ENCODE results near the gene PRKG1.
"Not testable (repeated sequence)": the region's sequence is repeated elsewhere in the genome, so short reads cannot be mapped to it uniquely, and the experiment has no call there.

PRKG1 gene

DNA sequence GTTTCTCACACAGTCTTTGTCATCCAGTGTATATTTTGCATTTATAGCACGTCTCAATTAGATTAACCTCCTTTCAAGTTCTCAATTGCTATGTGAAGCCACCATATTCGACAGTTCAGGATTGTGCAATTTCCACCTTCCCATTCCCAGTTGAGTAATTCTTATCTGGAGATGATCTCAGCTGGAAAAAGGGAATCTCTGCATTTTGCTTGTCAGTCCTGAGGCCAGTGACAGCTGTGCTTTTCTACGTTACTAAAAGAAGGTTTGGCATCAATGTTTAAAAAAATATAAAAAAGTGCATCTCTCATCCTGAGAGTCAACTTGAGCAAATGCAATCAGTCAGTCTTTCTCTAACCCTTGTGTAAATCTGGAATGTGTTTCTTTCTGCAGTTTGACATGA, 247.7 kb downstream of the PRKG1 start:
- no peak for DNase-seq (ENCODE audit: low spot score)

DNA sequence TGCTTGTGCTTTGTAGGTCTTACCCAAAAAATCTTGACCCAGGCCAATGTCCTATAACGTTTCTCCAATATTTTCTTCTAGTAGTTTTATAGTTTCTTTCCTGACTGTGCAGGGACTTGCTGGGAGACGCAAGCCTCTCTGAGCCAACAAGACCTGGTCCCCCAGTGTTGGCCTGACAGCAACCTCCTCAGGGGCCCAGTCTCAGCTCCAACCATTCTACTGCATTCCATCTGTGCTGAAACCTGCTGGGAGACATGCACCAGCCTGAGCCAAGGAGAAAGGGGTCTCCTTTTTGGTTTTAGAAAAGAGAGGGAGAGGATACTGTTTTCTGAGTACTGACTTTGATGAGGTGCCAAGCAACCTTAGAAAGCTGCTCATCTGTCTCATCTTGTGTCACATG, 251.4 kb downstream of the PRKG1 start:
- DNase-seq (ENCODE audit: low spot score) = no peak

DNA sequence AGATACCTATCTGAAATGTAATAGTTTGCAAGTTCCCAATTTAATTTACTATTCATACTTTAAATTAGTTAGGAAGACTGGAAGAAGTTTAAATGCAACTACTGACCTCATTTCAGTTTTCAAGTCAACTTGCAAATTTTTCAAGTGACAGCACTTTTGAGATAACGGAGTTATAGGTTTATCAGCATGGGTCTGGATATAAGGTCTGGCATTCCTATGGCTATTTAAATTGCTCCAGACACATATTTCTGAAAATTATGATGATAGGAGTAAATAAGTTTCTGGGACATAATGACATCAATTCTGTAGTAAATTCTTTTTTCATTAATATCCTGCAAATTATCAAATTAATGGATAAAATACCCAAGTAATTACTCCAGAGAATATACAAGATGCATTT, 251.9 kb downstream of the PRKG1 start:
- no peak for DNase-seq (ENCODE audit: low spot score)

DNA sequence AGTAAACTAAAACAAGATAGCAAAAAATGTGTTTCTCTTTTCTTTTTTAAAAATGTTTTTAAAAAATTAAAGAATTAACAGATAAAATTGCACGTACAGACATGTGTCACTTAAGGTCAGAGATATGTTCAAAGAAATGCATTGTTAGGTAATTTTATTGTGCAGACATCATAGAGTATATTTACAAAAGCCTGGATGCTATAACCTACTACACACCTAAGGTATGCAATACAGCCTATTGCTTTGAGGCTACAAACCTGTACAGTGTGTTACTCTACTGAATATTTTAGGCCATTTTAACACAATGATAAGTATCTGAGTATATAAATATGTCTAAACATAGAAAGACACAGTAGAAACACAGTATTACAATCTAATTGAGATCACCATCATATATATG, 253.1 kb downstream of the PRKG1 start:
- no peak for DNase-seq (ENCODE audit: low spot score)

DNA sequence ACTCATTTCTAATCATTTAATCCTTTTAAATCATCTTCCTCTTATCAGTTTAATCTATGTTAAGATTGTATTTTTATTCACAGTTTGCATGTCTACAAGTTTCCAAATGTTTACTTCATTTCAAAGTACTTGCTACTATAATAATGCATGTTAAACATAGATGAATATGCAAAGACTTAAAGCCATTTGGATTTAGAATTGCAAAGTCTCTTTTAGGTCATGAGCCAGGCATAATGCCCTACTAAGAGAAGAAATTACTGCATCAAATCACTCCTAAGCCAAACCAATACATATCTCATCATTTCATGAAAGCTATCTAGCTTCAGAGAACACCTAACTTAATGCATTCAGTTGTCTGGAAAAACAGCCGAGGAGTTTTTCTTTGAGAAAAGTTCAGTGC, 266.1 kb downstream of the PRKG1 start:
- DNase-seq (ENCODE audit: low spot score) = no peak

DNA sequence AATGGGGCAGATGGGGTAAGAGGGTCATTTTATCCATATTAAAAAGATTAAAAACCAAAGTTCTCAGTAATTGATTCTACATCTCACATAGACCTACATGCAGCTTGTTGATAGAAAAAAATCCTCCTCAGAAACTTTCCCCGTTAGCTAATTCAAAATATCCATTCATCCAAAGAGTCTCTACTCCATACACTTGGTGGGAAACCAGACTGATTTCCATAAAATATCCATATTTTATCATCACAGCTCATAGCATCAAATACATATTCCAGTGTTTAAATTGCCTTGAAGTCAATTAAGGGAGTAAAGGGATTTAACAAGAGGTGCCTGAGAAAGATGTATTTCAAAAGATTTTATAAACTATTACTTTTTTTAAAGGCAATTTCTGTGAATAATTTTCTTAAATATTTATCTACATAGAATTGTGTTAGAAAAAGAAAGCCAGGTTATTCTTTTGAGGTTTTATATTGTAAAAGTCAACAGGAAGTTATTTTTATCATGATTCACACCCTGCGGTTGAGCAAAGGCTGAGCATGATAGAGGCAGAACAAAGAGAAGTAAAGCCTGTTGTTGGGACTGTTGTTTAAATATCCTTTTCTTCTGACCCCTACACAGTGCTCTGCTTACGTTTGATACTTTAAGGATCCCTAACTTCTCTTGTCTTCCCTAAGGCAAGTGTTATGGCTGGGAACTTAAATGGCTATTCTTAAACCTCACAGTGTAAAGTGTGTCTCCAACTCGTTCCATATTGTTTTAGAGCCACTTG, 266.7 kb downstream of the PRKG1 start:
- DNase-seq (ENCODE audit: low spot score) = no peak

DNA sequence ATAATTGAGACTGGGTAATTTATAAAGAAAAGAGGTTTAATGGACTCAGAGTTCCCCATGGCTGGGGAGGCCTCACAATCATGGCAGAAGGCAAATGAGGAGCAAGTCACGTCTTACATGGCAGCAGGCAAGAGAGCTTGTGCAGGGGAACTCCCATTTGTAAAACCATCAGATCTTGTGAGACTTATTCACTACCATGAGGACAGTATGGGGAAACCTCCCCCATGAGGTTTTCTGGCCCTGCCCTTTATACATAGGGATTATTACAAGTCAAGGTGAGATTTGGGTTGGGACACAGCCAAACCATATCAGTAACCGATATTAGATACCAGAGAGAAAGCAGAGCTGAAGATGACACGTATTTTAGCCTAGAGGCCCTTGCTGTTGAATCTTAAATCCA, 267.5 kb downstream of the PRKG1 start:
- DNase-seq (ENCODE audit: low spot score) = not testable (repeated sequence)

DNA sequence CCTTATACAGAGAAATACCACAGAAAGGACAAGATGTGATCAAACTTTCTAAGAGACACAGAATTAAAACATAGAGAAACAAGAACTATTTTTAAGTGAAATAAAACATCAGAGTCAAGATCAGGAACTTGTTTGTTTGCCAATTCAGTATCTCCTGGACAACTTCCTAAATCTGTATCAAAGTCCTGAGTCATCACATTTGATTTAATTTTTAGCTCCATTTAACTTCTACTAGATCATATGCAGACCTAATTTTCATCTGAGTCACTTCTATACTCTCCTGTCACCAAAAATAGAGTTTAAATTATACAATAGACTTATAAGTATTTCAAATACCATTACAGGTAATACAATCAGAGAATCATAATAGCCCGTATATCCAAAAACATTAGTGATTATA, 268.1 kb downstream of the PRKG1 start:
- DNase-seq (ENCODE audit: low spot score) = no peak

DNA sequence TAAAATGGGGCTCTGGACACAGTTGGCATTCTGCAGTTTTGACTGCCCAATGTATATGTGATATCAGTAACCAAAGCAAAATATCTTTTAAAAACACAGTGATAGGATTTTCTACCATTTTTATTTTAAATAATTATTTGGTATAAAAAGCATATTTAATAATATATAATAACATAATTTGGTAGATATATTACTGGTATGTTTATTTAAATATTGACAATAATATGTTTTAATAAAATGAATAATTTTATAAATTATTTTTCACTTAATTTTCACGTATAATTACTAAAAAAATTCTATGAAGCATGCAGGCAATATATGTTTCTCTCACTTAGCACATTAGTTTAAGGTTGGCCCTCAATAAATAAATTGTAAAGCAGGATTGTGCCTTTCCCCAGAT, 269.1 kb downstream of the PRKG1 start:
- DNase-seq (ENCODE audit: low spot score) = no peak

DNA sequence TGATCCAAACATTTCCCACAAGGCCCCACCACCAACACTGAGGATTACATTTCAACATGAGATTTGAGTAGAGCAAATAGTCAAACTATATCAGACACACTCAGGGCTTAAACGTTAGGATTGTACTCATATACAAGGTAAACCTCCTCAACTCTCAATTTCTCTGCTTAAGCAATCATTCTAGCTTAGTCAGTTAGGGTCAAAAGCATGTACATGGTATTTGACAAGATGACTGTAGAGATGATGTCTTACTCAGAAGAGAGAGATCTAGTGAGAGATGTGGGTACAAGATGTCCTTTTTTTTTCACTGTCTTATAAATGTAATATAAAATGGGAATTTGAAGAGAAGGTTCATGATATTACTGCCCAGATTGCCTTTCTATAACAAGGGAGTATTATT, 270.1 kb downstream of the PRKG1 start:
- DNase-seq (ENCODE audit: low spot score) = no peak

DNA sequence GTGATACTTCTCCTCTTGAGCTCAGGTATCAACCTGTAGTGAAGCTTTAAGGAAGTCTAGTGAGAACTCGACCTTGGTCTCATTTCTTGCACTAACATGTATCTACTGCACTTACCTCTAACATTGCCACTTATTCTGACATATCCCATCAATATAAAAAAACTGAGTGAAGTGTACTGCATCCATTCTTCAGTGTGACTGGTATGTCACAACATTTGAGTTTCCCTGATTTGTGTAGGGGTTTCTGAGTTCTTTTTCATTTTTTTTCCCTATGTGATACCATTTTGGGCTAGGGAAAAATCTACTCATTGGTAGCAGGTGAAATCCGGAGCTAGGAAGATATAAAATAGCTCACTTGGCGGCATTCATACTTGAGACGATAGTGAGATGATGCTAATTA, 274.3 kb downstream of the PRKG1 start:
- DNase-seq (ENCODE audit: low spot score) = no peak

DNA sequence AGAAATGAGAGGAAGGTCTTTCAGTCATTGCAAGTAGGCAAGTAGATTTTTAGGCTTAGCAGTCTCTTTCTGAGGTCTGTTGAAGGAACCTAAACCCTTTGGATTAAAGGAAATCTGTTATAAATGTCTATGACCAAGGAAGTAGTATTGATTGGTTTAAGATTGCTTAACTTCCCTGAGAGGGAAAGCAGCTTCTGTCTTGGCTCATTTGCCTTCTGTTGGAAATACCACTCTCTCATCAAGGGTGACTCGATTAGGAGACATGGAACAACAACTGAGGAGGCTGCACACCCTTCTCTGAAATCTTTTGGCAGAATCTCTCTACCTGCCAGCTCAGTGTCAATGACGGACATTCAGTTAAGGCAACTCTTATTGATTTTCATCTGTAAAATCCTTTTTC, 282.9 kb downstream of the PRKG1 start:
- DNase-seq (ENCODE audit: low spot score) = no peak

DNA sequence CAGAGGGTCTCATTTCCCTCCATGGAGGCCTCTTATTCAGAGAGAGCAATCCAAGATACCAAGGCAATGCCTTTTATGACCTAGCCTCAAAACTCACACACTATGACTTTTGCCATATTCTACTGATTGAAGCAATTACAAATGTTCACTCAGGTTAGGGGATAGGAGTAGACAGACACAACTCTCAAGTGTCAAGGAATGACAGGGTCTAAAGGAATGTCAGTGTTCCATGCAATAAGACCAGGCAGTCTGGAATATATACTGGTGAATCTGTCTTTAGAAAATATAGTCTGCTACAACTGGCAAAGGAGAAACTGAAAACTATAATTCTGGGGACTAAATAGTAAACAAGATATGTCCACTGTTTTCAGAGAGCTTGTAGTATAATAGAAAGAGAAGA, 283.9 kb downstream of the PRKG1 start:
- no peak for DNase-seq (ENCODE audit: low spot score)

DNA sequence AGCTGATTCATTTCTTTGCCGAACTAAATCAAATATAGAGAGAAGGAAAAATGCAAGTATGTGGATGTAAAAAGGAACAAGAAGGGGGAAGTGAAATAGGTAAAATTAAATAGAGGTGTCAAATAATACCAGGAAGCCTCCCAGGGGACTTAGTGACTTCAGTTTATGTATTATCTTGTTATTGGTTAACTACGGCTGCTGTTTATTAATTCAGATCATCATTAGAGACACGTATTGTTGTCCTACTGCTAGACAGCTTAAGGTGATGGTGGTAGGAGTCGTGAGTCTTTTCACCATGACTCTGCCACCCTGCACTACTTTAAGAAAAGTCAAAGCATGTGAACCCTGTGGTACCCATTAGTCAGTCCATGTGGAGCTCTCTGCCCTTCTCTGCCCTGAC, 289.1 kb downstream of the PRKG1 start:
- DNase-seq (ENCODE audit: low spot score) = no peak

DNA sequence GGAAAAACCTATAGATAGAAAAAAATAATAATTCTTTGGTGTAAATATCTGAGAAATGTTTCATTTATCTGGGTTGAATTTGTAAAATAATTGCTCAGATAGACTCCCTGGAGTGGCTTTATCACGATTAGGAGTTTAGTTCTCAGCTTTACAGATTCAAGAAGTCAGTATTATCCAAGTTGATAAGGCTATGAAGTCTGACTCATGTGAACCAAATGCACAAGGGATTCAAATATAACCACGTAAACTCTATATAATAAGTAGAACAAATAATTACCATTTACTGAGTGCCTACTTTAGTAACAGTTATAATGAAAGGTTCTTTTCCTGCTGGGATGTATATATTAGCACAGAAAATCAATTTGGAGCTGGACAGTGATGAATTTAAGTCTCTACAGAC, 290.4 kb downstream of the PRKG1 start:
- no peak for DNase-seq (ENCODE audit: low spot score)

DNA sequence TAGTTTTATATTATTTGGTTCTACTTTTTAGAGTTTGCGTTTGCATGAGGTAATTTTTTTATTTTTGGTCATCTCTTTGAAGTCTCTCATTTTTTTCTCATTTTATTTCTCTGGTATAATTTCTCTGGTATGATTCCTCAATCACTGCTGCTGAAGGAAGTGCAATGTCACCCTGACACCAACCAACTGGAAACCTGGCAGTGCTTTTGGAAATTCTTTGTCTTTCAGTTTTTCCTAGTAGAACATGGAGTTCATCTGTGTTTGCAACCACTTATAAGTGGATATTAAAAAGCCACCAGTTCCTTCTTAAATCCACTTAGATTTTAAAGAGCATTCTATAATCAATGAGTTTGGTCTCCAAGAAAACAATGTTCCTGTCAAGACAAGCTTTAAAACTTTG, 291.8 kb downstream of the PRKG1 start:
- DNase-seq (ENCODE audit: low spot score) = no peak

DNA sequence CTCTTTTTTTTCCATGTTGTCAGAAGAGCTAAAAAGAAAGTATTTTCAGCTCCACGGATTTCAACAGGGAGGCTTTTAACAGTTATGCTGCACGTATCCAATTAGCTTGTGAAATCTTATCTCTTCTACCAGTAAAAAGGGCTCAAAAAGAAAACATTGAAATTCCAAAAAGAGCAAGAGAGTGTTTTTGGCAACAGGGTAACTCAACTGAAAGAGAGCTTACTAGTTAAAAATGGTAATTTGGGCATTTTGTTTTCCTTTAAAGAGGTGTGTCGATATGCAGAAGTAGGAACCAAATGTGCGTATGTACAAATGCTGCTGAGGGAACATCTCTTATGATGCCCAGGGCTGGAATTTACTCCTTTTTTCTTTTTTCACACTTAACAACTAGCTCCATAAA, 292.8 kb downstream of the PRKG1 start:
- DNase-seq (ENCODE audit: low spot score) = no peak

DNA sequence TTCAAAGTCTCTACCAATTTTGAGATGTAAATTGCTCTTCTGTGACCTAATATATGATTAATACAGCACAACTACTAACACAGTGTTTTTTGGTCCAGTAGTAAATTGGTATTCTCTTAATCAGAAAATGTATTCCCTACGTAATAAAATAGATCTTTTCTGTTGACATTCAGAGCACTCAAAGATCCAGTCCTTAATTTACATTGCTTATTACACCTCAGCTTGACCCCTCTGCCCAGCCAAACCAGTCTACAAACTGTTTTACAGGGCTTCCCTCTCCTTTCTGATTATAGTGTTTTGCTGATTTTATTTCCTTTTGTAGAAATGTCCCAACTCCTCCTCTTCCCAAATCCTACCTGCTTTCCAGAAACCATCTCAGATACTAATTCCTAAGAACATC, 293.4 kb downstream of the PRKG1 start:
- DNase-seq (ENCODE audit: low spot score) = no peak

DNA sequence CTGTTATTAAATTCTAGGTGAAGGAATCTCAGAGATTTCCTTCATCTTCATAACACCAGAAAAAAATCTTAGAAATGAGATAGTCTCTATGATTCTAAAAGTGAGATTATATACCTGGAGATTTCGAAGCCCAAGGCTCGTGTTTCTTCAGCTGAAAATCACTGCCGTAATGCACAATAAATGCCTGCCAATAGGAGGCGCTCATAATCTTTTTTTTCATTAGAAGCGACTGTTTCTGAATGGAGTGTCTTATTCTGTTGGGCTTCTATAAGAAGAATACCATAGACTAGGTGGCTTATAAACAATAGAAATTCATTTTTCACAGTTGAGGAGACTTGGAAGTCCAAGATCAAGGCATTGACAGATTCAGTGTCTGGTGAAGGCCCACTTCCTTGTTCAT, 294.7 kb downstream of the PRKG1 start:
- DNase-seq (ENCODE audit: low spot score) = no peak

DNA sequence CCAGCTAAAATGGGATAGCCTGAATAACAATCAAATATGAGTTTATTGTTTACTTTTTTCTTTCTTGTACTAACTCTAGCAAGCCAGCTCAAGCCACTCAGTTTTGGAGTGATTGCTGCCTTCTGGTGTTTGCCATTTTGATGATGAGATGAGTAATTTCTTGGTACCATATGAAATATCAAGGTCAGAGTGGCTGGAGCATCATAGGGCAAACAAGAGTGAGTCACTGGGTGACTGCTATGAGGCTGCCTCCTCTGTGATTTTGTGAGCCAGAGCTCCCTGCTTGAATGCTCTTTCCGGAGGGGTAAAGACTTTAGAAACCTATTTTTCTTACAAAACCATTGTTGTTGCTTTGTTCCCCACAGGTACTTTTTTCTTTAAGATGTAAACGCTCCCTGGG, 295.6 kb downstream of the PRKG1 start:
- DNase-seq (ENCODE audit: low spot score) = no peak

DNA sequence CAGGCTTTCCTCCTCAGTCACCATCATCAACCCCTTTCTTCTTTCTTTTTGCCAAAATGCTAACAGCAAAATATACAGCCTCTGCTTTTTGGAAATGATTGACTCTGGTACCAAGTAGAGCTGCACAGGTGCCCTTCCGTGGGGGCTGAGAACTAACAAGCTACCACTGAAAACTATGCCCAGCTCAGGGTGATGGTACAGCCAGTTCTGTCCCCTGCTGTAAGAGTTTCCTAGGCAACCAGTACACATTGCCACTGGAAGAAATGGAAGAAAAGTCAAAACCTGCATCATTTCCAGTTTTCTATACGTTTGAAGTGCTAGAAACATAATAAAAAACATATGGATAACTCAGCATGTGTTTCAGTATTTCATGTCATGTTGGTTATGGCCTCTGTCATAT, 297.5 kb downstream of the PRKG1 start:
- no peak for DNase-seq (ENCODE audit: low spot score)

DNA sequence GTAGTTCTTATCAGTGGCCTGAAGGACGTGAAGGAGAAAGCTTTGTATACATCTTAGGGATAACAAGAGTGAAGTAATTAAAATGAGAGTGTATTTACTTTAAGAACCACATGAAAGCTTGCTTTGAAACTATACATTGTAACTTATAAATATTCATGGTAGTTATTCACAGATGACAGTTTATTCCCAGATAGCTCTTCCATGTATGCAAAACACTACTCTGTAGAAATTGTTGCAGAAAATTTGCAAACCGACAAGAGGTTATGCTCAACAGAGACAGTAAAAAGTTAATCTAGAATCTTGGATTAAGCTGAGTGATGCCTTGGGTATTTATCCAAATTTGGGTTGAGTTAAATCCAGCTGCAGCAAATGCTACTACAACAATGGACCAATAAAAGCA, 301.5 kb downstream of the PRKG1 start:
- DNase-seq (ENCODE audit: low spot score) = no peak

DNA sequence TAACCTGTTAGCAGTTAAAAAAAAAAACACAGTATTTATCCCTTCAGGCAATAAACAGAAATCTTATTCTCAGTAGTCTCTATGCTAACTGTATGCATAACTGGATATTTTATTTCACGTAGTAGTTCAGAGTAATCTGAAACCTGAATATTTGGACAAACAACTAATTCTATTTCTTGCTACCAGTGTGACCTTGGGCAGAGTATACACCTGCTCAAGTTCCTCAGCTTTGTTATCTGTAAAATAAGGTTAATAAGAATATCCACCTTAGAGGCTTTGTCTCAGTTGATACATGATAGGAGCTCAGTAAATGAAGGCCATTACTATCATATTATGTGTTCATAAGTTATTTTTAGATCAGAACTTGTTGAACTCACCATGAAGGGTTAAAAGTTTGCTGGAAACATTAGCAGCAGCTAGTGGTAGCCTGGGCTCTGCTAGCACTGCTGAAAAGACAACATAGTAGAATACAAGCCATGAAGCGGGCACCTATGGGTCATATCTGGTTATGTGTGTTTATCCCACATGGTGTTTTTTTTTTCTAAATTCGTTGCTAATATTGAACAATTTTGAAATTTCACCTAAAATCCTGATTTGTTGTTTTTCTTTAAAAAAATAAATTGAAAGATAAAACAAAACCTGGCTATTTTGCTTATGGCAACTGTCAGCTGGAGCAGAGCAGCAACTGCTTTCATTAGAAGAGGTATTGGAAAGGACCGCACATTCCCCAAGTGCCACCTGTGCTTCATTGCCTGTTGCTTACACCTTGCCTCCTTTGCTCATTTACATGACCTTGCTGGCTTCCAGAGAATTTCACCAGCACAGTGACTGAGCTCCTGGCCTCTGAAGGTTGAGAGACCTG, 303.0 kb downstream of the PRKG1 start:
- DNase-seq (ENCODE audit: low spot score) = no peak

All from putamen (tissue), 1 donor.